ENCODE results near the gene ENPEP.
A peak's percentile ranks its signal among the peaks of the same experiment; 100 is the strongest.

Gene ENPEP

DNA sequence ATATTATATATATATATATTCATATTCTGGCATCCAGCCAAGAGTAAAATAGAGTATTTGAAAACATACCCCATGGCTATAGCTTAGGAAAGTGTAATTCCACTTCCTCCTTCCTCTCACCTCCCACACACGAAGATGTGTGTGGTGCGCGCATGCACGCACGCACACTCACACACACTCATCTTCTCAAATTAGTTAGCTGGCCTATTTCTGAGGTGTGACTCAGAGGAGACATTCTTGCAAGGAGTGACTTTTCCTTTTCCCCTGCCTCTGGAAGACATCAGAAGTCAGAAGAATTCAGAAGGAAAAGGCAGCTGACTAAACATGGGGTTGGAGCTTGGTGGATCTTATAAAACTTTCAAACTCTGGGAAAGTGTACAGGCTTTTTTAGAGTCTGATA, 8.8 kb downstream of the ENPEP start:
- DNase-seq = peak; percentile 81

DNA sequence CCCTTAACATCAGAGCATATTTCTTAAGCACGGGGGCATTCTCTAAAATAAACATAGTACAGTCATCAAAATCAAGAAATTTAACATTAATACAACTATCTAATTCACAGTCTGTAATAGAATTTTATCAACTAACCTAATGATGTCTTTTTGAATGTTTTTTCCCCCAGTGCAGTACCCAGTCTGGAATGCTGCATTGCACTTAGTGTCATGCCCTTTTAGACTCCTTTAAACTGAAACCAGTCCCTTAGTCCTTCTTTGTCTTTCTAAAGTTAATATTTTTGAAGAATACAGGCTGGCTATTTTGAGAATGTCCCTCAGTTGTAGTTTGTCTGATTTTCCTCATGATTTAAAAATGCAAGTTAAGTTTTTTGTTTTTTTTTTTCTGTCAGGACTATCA, 9.5 kb downstream of the ENPEP start:
- no peak for DNase-seq

DNA sequence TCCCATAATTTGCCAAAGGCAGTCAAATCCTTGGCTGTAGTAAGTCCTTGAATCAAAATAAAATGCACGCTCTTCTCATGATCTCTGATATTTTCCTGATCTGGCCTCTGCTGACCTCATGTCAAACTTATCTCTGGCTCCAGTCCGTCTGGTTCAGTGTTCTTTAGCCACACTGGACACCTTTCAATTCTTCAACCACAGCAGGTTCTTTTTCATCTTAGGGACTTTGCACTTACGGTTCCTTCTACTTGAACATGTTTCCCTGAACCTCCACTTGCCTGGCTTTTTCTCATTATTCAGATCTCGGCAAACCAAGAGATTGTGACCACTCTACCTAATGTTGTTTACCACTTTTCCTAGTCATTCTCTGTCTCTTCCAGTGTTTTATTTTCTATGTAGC, 10.3 kb downstream of the ENPEP start:
- DNase-seq = no peak

DNA sequence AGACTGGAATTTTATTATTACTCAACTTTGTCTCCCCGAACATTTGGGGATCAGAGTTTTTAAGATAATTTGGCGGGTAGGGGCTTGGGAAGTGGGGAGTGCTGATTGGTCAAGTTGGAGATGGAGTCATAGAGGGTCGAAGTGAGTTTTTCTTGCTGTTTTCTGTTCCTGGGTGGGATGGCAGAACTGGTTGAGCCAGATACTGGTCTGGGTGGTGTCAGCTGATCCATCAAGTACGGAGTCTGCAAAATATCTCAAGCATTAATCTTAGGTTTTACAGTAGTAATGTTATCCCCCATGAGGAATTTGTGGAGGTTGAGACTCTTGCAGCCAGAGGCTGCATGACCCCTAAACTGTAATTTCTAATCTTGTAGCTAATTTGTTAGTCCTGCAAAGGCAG, 10.9 kb downstream of the ENPEP start:
- DNase-seq = peak; percentile 68

DNA sequence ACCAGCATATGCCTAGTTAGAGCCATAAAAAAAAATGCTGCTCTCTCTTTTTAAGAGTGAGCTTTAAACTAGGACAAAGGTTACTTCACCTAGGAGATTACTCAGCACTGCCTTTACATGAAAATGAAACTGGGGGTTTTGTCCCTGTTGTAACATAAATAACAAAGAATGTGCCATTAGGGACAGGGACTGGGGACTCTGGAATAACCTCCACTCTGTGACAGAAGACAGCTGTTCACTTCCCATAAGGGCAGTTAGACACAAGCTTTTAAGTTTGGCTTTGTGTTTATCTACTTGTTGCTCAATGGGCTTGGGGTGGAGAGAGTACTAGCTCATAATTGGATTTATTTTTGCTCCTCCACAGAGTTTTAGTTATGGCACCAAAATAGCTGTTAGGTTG, 11.9 kb downstream of the ENPEP start:
- DNase-seq = no peak

DNA sequence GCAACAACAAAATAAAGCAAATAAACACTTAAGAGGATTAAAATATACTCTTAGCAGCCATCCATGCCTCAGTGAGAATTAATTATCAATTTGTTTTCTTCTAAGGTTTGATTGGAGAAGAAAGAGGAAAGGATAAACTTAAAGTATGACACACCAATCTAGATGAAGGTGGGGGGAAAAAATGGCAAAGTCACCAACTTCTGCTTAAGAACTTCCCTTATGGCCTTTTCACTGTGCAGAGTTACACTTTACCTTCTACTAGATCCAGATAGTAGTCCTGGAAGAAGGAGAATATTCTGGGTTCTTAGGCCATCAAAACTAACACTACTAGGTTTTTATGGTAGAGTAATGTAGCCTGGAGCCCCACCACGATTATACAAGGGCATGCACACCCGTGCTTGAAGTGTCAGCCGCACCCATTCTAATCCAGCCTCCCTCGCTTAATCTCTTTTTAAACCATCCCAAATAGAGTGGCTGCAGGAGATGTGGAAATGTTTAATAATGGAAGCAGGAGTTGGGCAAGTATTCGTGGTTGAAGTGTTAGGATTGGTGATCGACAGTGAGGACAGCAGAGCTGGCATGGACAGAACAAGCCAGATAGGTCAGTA, 14.1 kb downstream of the ENPEP start:
- no peak for DNase-seq

DNA sequence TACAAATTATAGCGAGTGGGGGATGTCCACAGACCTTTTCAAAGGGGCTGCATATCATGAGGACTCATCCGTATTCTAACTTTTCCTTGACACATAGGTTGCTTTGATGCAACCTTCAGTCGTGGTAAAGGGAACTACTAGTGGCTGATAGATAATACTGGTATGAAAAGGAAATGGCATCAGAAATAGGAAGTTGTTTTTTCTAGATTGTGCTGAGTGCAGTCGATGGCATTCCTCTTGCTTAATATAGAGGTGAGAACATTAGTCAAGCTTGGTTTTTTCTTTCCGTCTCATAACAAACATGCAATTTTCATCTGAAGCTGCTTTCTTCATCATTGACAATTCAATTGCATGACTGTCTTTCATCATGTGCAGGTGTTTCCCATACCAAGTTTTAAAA, 16.6 kb downstream of the ENPEP start:
- DNase-seq = no peak

DNA sequence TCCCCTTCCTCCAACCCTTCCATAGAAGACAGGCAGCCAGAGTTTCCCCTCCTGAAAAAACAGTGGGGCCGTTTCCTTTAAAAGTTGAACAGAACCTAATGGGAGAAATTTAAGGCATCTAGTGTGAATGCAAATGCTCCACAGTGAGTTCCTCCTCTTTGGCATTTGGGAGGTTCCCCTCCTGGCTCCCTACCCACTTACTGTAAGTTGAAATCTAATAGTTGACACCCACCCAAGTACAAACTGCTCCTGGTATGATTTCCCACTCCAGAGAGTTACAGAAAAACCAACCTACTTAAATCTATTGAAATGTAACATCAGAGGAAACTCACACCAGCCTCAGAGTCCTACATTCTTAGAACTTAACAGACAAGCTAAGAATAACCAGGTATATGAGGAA, 17.6 kb downstream of the ENPEP start:
- DNase-seq = no peak

DNA sequence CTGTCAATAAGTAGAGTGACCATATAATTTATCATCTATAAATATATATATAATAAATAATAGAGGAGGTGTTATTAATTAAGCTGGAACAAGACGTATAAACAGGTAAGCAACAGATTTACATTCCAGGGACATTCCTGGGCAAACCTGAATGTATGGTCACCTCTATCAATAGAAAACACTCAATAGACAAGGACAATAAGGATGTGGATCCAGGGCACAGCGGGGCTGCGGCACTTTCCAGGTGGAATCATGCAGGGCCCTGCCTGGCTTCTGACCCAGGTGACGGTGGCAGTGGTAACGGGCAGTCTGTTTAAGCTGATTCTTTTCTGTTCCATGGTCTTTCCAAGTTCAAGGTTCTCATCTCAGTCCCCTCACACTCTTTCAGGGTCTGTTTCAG, 22.5 kb downstream of the ENPEP start:
- no peak for DNase-seq

DNA sequence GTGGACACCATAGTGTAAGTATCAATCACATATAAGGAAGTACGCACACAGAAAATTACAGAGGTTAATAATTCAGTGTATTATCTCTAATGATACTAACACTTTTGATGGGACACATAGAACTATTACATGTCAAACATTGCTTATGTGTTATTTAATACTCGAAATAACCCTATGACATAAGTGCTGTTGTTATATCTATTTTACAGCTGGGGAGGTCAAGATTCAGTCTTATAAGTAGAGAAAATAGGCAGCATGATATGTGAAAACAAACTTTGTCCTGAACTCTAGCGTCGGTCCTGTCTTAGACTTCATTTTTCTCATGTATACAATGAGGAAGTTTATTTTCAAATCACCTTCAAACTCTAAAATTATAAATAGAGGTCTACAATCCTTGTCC, 23.2 kb downstream of the ENPEP start:
- DNase-seq = no peak

DNA sequence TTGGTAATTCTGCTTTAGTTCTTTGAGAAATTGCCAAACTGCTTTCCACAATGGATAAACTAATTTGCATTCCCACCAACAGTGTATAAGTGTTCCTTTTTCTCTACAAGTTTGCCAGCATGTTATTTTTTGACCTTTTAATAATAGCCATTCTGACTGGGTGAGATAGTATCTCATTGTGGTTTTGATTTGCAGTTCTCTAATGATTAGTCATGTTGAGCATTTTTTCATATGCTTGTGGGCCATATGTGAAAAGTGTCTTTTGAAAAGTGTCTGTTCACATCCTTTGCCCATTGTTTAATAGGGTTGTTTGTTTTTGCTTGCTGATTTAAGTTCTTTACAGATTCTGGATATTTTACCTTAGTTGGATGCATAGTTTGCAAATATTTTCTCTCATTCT, 25.9 kb downstream of the ENPEP start:
- DNase-seq = no peak

DNA sequence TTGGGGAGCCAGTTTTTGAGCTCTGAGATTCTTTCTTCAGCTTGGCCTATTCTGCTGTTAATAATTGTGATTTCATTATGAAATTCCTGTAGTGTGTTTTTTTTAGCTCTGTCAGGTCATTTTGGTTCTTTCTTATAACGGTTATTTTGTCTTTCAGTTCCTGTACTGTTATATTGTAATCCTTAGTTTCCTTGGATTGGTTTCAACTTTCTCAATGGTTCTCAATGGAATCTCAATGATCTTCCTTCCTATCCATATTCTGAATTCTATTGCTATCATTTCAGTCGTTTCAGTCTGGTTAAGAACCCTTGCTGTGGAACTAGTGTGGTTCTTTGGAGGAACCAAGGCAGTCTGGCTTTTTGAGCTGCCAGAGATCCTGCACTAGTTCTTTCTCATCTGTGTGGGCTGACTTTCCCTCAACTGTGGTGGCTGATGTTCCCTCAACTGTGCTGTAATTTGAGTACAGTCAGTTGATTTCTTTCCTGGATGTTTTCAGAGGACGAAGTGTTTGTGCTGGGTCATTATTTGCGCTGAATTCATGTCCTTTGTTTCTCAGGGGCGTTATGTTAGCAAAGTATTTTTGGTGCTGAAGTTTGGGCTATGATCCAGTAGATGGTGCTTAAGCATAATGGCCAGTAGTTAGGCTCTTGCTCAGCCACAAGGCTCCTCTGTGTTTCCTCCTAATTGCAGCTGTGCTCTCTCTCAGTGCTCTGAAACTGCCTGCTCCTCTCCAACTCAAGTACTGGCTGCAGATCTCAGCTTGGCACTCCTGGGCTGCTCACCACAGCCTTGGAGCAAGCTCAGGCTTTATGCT, 27.5 kb downstream of the ENPEP start:
- DNase-seq = peak; percentile 55

DNA sequence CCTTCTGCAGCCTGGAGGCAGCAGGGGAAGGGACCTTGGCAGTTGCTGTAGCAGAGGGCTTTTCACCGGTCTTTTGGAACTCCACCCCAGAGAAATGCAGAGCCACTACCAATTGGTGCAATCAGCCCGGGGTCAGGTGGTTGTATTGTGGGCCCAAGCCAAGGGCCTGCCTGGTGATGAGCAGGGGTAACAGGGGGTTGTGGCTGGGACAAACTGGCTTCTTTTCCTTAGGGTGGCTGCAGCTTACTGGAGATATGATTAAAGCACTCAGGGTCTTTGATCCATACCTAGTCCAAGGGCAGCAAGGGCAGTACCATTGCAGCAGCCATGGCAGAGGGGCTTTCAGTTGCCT, 28.1 kb downstream of the ENPEP start:
- DNase-seq = no peak

DNA sequence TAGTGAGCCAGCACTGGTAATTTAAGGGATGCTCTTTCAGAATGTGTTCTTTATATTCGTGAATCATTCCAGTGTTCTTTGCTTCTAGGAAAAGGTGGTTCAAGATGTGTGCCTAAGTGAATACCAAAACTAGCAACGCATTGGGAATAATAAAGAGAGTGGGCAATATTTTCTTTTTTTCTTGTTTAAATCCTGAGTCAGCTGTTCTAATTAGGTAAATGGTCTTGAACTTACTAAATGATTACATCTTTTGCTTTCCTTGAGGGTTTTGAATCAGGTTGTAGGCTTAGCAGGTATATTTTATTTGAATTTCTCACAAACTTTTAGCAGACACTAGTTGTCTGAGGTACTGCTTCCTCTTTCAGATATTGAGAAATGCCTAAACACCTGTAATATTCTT, 29.5 kb downstream of the ENPEP start:
- no peak for DNase-seq

DNA sequence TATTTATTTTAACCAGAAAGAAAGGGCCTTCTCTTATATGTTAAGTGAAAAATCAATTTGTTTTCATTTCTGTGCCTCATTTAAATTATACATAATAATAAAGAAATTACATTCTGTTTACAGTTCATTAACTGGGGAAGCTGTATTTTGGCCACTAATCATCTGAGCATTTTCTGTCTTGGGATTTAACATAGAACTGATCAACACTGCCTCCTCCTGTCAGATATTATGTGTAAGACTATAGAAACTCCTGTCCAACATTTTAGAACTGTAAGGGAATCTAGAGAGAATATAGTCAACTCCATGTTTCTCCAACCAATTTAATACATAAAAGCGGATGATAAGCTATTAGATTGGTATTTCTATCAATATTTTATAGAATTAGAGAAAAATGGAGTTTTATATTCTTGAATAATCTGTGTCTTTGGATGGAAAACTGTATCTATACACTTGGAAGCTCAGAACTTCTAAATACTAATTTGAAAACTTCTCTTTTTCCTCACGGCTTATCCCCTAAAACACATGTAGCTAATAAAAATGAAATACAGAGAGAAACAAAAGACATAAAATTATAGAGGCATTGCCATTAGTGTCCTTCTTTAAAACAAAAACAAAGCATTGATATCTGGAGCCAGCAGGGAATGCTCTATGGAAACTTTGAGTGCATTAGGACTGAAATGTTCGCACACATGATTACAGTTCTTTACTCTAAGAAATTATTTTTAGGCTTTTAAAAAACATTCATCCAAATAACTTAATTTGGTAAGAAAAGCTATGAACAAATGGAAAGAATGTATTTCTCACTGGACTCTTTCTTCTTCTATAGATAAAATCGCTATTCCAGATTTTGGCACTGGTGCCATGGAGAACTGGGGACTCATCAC, 33.1 kb downstream of the ENPEP start:
- DNase-seq = no peak

DNA sequence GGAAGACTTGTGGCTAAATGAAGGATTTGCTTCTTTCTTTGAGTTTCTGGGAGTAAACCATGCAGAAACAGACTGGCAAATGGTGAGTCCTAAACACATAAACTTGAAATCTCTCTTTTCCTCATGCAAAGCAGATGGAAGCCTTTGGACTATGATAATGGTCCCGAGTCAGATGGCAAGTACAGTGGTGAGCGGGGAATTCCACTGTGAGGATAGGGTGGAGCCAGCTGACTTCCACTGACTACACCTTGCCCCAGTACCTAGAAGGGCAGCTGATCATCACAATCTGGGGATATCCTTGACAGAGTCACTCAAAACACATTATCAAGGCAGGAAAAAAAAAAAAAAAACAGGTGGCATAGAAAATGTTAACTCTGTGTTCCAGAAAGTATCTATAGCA, 34.3 kb downstream of the ENPEP start:
- no peak for DNase-seq

DNA sequence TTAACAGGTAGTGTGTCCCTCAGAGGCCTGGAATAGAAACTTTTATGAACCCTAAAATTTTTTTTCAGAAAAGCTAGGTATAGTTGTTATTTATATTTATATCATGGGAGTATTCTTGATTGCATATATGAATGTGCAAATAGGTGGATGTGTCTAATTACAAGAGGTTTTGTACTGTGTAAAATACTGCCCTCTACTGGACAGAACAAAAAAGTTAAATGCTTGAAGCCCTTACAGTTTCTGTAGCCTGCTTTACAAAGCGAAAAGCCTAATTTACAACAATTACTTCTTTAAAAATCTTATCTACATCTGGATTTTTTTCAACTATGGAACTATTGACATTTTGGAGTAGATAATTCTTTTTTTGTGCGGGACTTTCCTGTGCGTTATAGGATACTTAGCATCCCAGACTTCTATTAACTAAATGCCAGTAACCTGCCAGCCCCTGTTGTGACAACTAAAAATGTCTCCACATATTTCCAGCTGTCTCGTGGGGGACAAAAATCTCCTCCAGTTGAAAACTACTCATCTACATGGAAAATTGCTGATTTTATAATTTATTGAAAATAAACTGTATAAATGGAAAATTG, 35.1 kb downstream of the ENPEP start:
- DNase-seq = no peak

DNA sequence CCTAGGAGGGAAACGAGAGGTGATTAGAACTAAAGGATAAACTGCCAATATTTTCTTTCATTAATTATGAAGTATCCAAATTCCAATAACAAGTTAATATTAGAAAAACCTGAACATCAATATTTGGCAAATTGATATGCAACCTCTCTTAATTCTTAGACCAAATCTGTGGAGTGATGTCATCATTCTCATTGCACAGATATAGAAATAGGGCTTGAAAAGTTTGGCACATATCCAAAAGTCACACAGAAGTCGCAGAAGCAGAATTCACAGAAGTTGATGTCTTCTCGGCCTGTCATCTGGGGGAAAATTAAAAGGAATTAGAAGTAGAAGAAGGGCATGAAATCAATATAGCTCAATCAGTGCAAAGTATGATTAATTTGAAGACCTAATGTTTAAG, 36.9 kb downstream of the ENPEP start:
- no peak for DNase-seq

DNA sequence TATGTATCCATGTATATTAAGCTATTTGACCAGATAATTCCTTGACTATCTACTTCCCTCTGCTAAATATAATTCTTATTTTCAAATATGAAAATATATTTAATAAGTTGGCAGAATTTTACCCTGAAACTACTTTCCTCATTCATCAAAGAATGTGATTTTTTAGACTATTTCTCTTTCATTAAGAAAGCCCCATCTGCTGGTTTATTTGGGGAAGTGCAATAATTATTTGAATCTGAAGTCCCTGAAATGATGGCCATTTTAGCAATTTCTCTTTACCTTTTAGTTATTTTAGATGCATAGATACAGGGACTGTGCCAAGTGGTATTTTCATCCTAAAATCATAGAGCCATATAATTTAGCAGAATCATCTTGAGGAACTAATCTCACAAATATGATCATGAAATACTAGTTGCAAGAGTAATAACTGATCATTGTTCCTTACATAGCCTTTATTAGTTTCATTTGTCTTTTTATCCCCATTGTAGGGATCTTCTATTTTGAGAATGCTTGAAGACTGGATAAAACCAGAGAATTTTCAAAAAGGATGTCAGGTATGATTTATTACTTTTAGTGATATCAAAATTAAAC, 39.0 kb downstream of the ENPEP start:
- no peak for DNase-seq

DNA sequence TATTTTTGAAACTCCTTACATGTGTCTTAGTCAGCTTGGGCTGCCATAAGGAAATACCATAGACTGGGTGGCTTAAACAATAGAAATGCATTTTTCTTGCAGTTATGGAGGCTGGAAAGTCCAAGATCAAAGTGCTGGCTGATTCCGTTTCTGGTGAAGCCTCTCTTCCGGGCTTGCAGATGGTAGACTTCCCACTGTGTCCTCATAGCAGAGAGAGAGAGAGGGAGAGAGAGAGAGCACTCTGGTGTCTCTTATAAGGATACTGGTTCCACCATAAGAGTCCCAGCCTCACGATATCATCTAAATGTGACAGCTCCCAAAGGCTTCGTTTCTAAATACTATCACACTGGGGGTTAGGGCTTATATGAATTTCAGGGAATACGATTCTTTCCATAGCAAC, 39.7 kb downstream of the ENPEP start:
- no peak for DNase-seq

DNA sequence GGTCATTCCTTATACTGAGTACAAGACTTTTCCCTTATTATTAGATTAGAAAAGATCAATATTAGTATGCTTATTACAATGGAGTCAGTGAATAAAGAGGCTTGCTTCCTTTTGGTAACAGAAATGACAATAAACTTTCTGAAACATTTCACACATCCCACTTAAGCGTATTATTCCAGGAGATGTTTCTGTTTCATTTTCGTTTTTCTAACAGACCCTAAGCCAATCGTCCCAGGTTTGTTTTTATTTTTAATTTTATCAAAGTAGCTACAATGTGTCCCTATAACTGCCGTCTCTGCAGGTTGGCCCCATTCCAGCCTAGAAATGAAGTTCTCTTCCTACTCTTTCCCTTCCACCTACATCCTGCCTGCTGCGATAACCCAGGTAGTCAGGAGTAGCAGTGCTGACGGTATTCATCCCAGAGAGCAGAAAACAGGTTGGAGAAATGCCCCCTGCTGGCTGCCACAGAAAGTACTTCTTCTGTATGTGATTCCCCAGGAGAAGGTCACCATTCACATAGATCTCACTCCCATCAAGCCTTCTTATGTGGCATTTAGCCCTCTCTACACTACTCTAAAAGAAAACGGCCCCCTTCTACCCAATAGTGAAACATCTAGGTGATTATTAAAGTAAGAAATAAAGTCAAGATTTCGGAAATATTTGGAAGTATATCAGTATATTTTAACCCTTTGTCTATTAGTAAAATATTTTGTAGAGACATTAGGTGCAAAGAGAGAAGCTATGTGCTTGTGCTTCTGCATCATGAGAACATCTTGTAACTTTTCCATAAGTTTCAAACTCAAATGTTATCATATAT, 40.4 kb downstream of the ENPEP start:
- peak; percentile 83 for DNase-seq

DNA sequence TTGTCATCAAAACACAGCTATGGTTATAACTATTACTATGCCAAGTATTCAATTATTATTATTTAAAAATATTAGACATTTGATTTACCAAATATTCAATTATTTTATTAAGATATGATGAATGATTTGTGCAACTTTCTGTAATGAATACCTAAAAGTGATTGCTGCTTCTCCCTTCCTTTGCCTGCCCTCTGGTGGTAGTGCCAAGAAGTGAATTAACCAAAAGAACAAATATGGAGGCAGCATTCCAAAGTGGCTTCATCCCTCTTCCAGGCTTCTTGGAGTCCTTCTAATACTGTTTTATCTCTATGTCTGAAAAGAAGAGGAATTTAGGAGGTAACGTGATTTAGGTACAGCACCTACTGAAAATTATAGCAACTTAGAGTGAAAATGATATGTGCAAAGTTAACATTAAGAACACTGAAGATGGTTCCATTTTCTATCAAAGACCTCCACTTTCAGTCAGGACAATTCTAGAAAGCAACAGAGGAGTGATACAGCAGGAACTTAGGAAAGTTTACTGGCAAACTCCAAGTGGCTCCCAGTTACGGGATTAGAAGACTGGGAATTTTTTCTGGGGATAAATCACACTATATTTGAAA, 43.0 kb downstream of the ENPEP start:
- no peak for DNase-seq
